GM12878 (cell line): ENCODE measurements around the gene RAPGEF1. TPM values are rescaled to one million over a fixed set of nuclear protein-coding genes. Genes with fewer than 3 reads are reported as not detected.

Experiments used
- ATAC-seq: fragments of 200-7000 bp; cut with Tn5 transposase; 3 replicates; pipeline ENCODE4 v1.9.1; 2020; ENCODE audit warnings: mild to moderate bottlenecking, moderate library complexity
- BruUV-seq: library from RNA; stranded (reverse); fragments of 400-500 nt; replicated peaks from 2 replicates; lab custom pipeline; 2021; lab: Mats Ljungman, UMichigan
- CTCF ChIA-PET: fragments of 300-600 bp; sonication (Branson Sonifier 250); formaldehyde crosslinking; extraction: SDS; loops from one replicate; lab custom pipeline; 2021; ENCODE audit warnings: inconsistent platforms; lab: Yijun Ruan, JAX
- POLR2A ChIA-PET: fragments of 350-600 bp; formaldehyde crosslinking; extraction: SDS; loops from one replicate; lab custom pipeline; 2021; ENCODE audit warnings: inconsistent platforms; lab: Charles Lee
- RAD21 ChIA-PET: fragments of 300-600 bp; sonication (Branson Sonifier 250); formaldehyde crosslinking; loops from one replicate; lab custom pipeline; 2023; ENCODE audit warnings: antibody characterized with exemption; ENCODE audit not compliant: unreplicated experiment; lab: Charles Lee
- SMC1A ChIA-PET: fragments of 300-600 bp; sonication (Branson Sonifier 250); formaldehyde crosslinking; loops from one replicate; lab custom pipeline; 2023; ENCODE audit not compliant: unreplicated experiment, uncharacterized antibody; lab: Charles Lee
- DNase-seq: peaks from one replicate; pipeline ENCODE4 v3.0.0-alpha.2; 2011; ENCODE audit warnings: low read depth, low spot score
- FAIRE-seq: peaks from 3 replicates; lab custom pipeline; 2011; peaks lifted over from hg19 to GRCh38; lab: Jason Lieb, UNC
- H2AFZ ChIP-seq: 2 replicates; pipeline ENCODE4 v1.6.0; 2011; ENCODE audit warnings: low read depth, low read length, control low read depth; ENCODE audit not compliant: control insufficient read depth
- H3K27ac ChIP-seq: 2 replicates; pipeline ENCODE4 v1.5.1; 2011; ENCODE audit warnings: control low read depth; ENCODE audit not compliant: control insufficient read depth, insufficient read depth
- H3K27me3 ChIP-seq, 2 experiments: replicated peaks in 1 of 2; 2 replicates each; pipeline versions ENCODE4 v1.6.0 to v1.6.1; 2011; ENCODE audit warnings: low read length in 1 of 2; ENCODE audit not compliant: control insufficient read depth in 2 of 2, insufficient read depth in 2 of 2
- H3K36me3 ChIP-seq, 2 experiments: 2 replicates each; pipeline ENCODE4 v1.5.1; 2011; ENCODE audit warnings: low read length in 1 of 2; ENCODE audit not compliant: control insufficient read depth in 2 of 2, insufficient read depth in 2 of 2
- H3K4me1 ChIP-seq: 2 replicates; pipeline ENCODE4 v1.6.1; 2011; ENCODE audit warnings: mild to moderate bottlenecking, low read length, moderate library complexity, mixed read lengths; ENCODE audit not compliant: control insufficient read depth, insufficient read depth
- H3K4me2 ChIP-seq: 2 replicates; pipeline ENCODE4 v1.6.0; 2011; ENCODE audit warnings: control low read depth; ENCODE audit not compliant: control insufficient read depth, insufficient read depth
- H3K4me3 ChIP-seq: fragments of 200-600 bp; sonication (generic); 2 replicates; pipeline ENCODE4 v1.5.1; 2016
- H3K79me2 ChIP-seq: 2 replicates; pipeline ENCODE4 v1.6.0; 2011; ENCODE audit warnings: low read length; ENCODE audit not compliant: control insufficient read depth, insufficient read depth
- H3K9ac ChIP-seq: 2 replicates; pipeline ENCODE4 v1.8.0; 2011; ENCODE audit warnings: low read length, control low read depth, mixed read lengths; ENCODE audit not compliant: control insufficient read depth, insufficient read depth
- H3K9me3 ChIP-seq: replicated peaks from 3 replicates; pipeline ENCODE4 v1.5.1; 2011; ENCODE audit warnings: mild to moderate bottlenecking, low read length; ENCODE audit not compliant: control insufficient read depth, insufficient read depth
- H4K20me1 ChIP-seq: 2 replicates; pipeline ENCODE4 v1.6.0; 2011; ENCODE audit not compliant: control insufficient read depth, insufficient read depth
- BCL11A ChIP-seq: IDR thresholded peaks from 2 replicates; pipeline ENCODE4 v1.6.1; 2011; ENCODE audit warnings: low read depth, low read length
- BHLHE40 ChIP-seq, 2 experiments: fragments of 450-650 bp in 1 of 2; IDR thresholded peaks; 2 replicates each; pipeline ENCODE4 v1.6.1; 2011 to 2017; ENCODE audit warnings: low read depth in 2 of 2, borderline replicate concordance in 1 of 2, improper control_type of control experiment in 1 of 2, low read length in 1 of 2, mild to moderate bottlenecking in 1 of 2
- CREM ChIP-seq: IDR thresholded peaks from 2 replicates; pipeline ENCODE4 v1.6.1; 2014; ENCODE audit warnings: antibody characterized with exemption, low read depth
- EED ChIP-seq: sonication (generic); IDR thresholded peaks from 2 replicates; pipeline ENCODE4 v1.6.1; 2016; ENCODE audit warnings: antibody characterized with exemption, low read depth
- JUND ChIP-seq: IDR thresholded peaks from 2 replicates; pipeline ENCODE4 v1.6.1; 2012; ENCODE audit warnings: low read depth, mild to moderate bottlenecking, low read length, improper control_type of control experiment, moderate library complexity
- NRF1 ChIP-seq: conservative IDR thresholded peaks from 2 replicates; pipeline ENCODE4 v1.6.1; 2011; ENCODE audit warnings: mild to moderate bottlenecking, low read depth, low read length, improper control_type of control experiment
- RBBP5 ChIP-seq: fragments of 200-600 bp; sonication (generic); conservative IDR thresholded peaks from 2 replicates; pipeline ENCODE4 v1.6.1; 2016
- REST ChIP-seq: IDR thresholded peaks from 2 replicates; pipeline ENCODE4 v1.6.1; 2012; ENCODE audit warnings: mild to moderate bottlenecking, low read depth, low read length
- SMARCA5 ChIP-seq: fragments of 450-650 bp; IDR thresholded peaks from 2 replicates; pipeline ENCODE4 v1.6.1; 2017; ENCODE audit warnings: mild to moderate bottlenecking
- SMC3 ChIP-seq: IDR thresholded peaks from 2 replicates; pipeline ENCODE4 v1.6.1; 2011; ENCODE audit warnings: low read length, improper control_type of control experiment, borderline replicate concordance
- ZBTB33 ChIP-seq: fragments of 450-650 bp; IDR thresholded peaks from 2 replicates; pipeline ENCODE4 v1.6.1; 2017; ENCODE audit warnings: mild to moderate bottlenecking
- ZBTB40 ChIP-seq: fragments of 450-650 bp; IDR thresholded peaks from 2 replicates; pipeline ENCODE4 v1.6.1; 2016; ENCODE audit warnings: mild to moderate bottlenecking, moderate library complexity, borderline replicate concordance
- ZNF207 ChIP-seq: fragments of 450-650 bp; IDR thresholded peaks from 2 replicates; pipeline ENCODE4 v1.6.1; 2014; ENCODE audit warnings: antibody characterized with exemption, mild to moderate bottlenecking, borderline replicate concordance
- ZNF217 ChIP-seq: fragments of 450-650 bp; IDR thresholded peaks from 2 replicates; pipeline ENCODE4 v1.6.1; 2017; ENCODE audit warnings: antibody characterized with exemption, mild to moderate bottlenecking
- WGBS: methylation state at CpG from one replicate; pipeline ENCODE4 v1.1.6; 2016; ENCODE audit warnings: low lambda C conversion rate; ENCODE audit not compliant: insufficient replicate concordance, insufficient coverage; ENCODE audit errors: missing lambda C conversion rate; 5-methylcytosine and 5-hydroxymethylcytosine counted together
- in situ Hi-C: fragments of 300-500 bp; cut with MboI; formaldehyde crosslinking; loops from 9 replicates; pipeline ENCODE4 v1.14.3; 2018; ENCODE audit warnings: mixed read lengths
- intact Hi-C: fragments of 100-400 bp; cut with micrococcal nuclease; formaldehyde crosslinking; loops from one replicate; pipeline ENCODE4 v1.14.2; 2022; ENCODE audit not compliant: unreplicated experiment
- polyA plus RNA-seq, 11 experiments: library from polyadenylated mRNA; depleted of rRNA in 4 of 11; unstranded in 6 of 11; stranded (reverse) in 5 of 11; fragments of >200 nt; fragmentation: Nextera tagmentation in 4 of 11; fragmentation: Illumina TruSeq in 1 of 11; extraction: Ambion mirVana in 4 of 11; extraction: Trizol in 1 of 11; gene quantifications; 1 replicate in 1 of 11; 2 replicates in 10 of 11; pipeline versions ENCODE4 v1.2.1 to v1.2.3, GENCODE V29; 2011 to 2016; ENCODE audit warnings: inconsistent platforms in 2 of 11, missing spikeins in 2 of 11, low read depth in 1 of 11
- total RNA-seq, 4 experiments: library from RNA; depleted of rRNA in 3 of 4; stranded (reverse); fragments of >200 nt in 3 of 4; fragmentation: Illumina TruSeq in 1 of 4; extraction: Trizol in 1 of 4; gene quantifications; 2 replicates each; pipeline versions ENCODE4 v1.2.1 to v1.2.3, GENCODE V29; 2013 to 2021

RAPGEF1 gene
- total and polyA plus RNA-seq, 10 of the 15 experiments (the other 5 are each of a cell fraction or from before 2014, with no cell fraction given), result 0.42 to 113 (median 45.9) TPM

GRCh38 chr9:131601683-131602181 lies 138.1 kb downstream of the RAPGEF1 start:
- FAIRE-seq, result no peak
- peaks cover 34 to 48% of the 10 kb centered on the region in 2 experiments for H3K36me3 ChIP-seq
- SMC1A ChIA-PET, result interaction anchor here (1.0 to 1.7 kb wide), 3 partner anchors 10 to 145 kb away, joined by 3 to 5 read pairs (median 3); no protein-coding TSS in a partner anchor
- in situ Hi-C loops (no loop called here), intact Hi-C loops (no loop called here)
- no peaks in the 10 kb centered on the region for H3K79me2 ChIP-seq
- POLR2A ChIA-PET, result interaction anchor here (1.0 kb wide), 1 partner anchor 130 kb away, joined by 4 read pairs; no protein-coding TSS in a partner anchor
- H3K27ac ChIP-seq, result no peak overlapping the region
- no peak overlapping the region for H3K4me3 ChIP-seq
- RAD21 ChIA-PET, result no interaction called here
- H3K4me1 ChIP-seq, result no peaks in the 10 kb centered on the region
- H3K9me3 ChIP-seq, result no peaks in the 10 kb centered on the region
- H3K9ac ChIP-seq, result no peak overlapping the region
- WGBS, result 97% methylated on average over 14 of the region's 14 CpGs
- DNase-seq, result no peak
- no peak overlapping the region for H3K4me2 ChIP-seq
- BruUV-seq, result no TSS peak
- no peak overlapping the region for H2AFZ ChIP-seq
- H3K27me3 ChIP-seq, result no peaks in the 10 kb centered on the region
- CTCF ChIA-PET, result interaction anchor here (1.0 kb wide), 1 partner anchor 10 kb away, joined by 3 read pairs; no protein-coding TSS in a partner anchor
- H4K20me1 ChIP-seq, result no peaks in the 10 kb centered on the region
- no peak for ATAC-seq
- TF ChIP-seq ZNF207 (no peak), REST (no peak), RBBP5 (no peak), JUND (no peak), EED (no peak), ZNF217 (no peak), ZBTB40 (no peak), SMARCA5 (no peak), NRF1 (no peak), BCL11A (no peak), CREM (no peak), BHLHE40 (IDR thresholded peaks at IDR 0.05; ENCODE audit: borderline replicate concordance in 1 of 2, low read depth in 2 of 2, low read length in 1 of 2) (no peak), ZBTB33 (no peak), SMC3 (no peak)
